SKM-1 (cell line): Measurements from ENCODE around the gene RSPO4.
"Not testable (repeated sequence)": the region's sequence is repeated elsewhere in the genome, so short reads cannot be mapped to it uniquely, and the experiment has no call there.

Experiments used
- DNase-seq: peaks from one replicate; lab custom pipeline; 2025; ENCODE audit not compliant: unreplicated experiment; lab: John Stamatoyannopoulos, UW

The RSPO4 gene

DNA sequence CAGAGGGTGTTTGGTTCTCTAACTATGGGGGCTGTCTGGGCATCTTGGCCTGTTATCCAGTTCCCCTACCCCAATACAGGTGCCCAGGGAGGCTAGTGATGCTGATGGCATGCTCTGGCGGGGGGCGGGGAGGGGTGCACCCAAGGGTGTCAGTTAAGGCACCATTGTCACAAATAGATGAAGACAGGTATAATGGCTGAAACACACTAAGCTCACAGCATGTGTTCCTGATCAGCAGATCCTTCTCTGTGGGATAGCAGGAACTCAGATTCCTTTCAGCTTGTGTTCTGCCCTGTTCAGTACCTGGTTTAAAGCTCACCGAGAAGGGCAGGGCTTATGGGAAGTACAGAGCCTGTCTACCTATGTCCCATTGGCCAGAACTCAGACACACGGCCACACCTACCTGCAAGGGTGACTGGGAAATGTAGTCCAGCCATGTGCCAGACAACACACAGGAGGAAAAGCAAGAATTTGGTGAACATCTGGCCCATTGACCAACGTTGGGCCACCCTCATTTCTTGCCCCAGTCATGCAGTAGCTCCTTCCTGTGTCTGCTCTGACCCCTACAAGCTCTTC, 3.4 kb upstream of the RSPO4 start:
- DNase-seq, result no peak

- no peak for DNase-seq
These were observed 2.0 kb upstream of the RSPO4 start for GRCh38 chr20:1003920-1004697.

DNA sequence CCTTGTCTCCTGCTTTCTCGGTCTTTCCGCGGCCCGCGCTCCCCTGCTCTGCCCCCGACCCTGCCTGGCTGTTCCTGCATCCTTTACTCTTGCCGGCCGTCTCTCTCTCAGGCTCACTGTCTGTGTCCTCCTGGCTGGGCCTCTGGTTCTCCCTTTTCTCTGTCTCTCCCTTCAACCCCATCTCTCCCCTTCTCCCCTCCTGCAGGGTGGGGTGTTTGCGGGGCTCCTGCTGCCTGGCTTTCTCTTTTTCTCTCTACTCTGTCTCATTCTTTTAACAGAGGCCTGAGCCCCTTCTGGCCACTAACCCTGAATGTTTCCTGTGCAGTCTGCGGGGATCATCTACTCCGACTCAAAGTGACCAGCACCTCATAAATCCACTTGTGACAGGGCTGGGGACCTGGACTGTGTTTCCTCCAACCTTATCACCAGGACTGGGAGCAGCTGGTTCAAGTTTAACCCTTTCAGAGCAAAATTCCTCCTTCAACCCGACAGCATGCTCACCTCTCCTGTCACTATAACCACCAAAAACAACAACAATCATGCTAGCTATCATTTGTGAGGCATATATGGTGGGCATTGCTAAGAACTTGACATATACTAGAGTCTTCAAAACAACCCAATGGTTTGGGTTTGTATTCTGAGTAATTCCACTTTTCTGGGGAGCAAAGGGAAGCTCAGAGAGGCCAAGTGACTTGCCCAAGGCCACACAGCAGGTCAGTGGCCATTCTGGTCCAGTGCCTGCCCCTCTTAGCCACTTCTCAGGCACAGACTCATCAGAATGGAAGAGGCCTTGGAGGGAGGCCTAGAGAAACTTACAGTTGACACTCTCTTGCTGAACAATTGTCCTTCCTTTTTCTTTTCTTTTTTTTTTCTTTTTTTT, 811 bp upstream of the RSPO4 start:
- DNase-seq, result no peak

DNA sequence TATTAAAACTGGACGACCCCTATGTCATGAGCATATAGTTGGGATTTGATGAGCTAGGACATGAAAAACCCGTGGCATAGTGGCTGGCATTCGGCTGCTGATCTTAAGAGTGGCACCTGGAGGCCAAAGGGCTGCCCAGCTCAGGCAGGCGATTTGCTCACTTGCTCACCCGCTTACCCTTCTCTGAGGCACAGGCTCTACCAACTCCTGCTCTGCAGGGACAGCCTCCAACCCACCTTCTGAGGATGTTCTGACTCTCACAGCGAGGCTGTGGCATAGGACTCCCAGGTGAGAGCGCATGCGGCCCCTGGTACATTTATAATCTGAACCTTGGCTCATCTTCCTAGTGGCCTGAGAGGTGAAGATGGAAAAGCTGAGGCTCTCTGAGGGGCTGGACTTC, 995 bp downstream of the RSPO4 start:
- DNase-seq, result no peak

DNA sequence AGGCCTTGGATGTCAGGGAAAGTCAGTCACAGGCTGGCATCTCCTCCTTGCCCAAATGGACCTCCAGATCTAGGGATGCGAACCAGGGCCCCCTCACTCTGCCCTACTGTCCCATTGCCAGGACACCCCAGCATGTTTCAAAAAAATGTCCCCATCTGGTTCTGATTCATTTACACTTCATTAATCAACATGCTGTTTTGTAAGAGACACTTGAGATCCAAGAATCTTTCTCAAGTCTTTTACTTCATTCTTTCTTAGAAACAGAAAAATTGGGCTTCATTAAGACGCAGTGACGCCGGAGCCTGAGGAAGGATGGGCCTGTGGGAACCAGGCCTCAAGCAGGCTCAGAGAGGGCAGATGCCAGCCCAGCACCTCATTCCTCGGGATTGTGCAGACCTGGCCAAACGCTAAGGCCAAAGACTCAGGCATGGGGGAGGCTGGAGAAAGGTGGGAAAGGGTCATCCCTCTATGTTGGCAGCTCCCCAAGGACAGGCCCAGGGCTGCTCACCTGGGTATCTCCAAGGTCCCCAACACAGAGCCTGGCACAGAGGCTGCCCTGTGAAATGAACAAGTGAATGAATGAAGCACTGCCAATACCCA, 3.8 kb downstream of the RSPO4 start:
- DNase-seq, result no peak

GRCh38 chr20:997486-997885, 4.6 kb downstream of the RSPO4 start:
- no peak for DNase-seq

GRCh38 chr20:997016-997415, 5.1 kb downstream of the RSPO4 start:
- DNase-seq, result no peak

DNA sequence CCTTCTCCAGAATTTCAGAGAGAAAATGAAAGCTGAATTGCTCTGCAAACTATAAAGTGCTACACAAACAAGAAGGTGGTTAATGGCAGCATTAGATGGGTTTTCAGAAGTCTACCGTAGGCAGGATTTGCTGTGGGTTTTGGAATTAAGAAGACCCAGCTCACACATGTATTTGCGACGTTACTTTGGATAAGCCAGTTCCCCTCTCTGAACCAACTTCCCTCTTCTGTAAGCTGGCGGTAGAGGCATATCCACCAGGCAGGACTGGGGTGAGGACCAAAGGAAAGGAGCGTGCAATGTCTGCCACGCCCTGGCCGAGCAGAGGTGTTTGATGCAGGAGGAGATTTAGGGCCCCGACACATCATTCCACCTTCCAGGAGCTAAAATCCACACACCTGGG, 6.9 kb downstream of the RSPO4 start:
- no peak for DNase-seq

DNA sequence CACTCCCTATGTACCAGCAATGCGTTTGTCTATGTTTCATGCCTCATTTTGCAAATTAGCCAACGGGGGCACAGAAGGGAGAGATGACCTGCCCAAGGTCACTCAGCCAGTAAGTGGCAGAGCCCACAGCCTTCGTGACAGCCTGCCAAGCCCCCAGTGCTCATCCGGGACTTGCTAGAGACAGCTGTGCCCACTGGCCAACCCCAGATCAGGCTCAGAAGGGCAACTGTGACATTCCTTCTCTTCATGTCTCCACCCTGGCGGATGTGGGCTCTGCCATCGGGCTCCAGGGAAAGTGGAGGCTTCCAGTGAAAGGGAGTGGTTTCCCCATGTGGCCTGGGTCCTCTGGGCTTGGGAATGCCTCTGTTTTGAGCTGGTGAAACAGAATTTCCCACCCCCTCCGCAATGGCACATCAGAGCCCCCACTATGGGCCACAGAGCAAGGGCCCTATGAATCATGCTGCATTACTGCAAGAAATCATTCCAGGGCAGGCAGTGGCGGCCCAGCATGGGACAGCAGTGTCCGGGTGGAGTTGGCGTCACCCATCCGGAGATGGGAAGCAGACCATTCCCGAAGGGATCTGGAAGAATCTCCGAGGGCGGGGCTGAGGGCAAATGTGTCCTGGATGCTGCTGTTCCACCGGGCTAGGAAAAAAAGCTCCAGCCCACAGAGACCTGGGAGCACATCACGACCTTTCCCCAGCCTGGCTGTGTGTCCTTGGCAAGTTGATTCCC, 9.1 kb downstream of the RSPO4 start:
- no peak for DNase-seq

DNA sequence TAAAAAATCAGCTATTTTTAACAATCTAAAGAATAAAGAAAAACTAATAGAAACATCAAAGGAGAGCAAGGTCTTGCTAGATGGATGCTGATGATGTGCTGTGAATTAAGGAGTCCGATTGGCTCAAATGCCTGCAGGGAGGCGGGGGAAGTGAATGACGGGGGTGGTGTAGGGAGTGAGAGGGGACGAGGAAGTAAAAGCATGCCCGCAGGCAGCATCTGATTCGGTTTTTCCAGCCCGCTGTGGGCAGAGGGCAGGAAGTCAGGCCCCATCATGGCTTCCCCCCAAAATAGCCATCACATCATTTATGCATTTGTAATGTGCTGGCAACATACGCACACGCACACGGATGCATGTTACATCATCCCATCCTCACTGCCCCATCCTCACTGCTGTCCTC, 10.3 kb downstream of the RSPO4 start:
- no peak for DNase-seq

- no peak for DNase-seq
These were observed 11.7 kb downstream of the RSPO4 start for GRCh38 chr20:990293-990959.

- DNase-seq, result no peak
These were observed 13.8 kb downstream of the RSPO4 start for GRCh38 chr20:988272-988671.

- DNase-seq, result no peak
These were observed 14.4 kb downstream of the RSPO4 start for GRCh38 chr20:987677-988076.

- no peak for DNase-seq
These were observed 15.3 kb downstream of the RSPO4 start for GRCh38 chr20:986733-987355.

- DNase-seq, result not testable (repeated sequence)
These were observed 17.1 kb downstream of the RSPO4 start for GRCh38 chr20:984994-985393.

GRCh38 chr20:982754-983153, 19.4 kb downstream of the RSPO4 start:
- no peak for DNase-seq

DNA sequence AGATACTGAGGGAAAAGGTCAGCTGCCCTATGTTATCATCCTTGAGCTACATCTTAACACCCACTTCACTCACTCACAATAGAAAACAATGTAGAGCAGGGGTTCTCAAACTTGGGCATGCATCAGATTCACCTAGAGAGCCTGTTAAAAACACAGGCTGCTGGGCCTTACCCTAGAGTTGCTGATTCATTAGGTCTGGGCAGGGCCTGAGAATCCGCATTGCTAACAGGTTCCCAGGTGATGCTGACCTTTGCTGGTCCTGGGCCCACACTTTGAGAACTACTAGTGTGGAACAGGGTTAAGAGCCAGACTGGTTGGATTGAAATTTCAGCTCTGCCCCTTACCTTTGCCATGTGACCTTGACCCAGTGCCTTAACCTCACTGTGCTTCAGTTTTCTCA, 25.1 kb downstream of the RSPO4 start:
- no peak for DNase-seq

DNA sequence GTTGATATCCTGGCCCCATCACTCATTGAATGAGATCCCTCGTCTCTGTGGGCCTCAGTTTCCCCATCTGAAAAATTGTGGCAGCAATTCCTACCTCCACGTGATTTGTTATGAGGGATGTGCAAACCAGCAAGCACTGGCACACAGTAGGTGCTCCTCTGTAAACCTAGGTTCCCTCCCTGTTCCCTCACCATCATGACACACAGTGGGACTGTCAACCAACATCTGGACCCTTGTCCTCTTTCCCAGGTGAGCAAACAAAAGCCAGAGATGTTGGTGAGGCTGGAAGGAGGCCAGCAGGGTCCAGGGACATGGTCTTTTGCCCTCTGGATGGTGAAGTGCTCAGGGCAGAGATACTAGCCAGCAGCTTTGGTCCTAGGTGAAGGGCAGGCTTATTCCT, 26.1 kb downstream of the RSPO4 start:
- no peak for DNase-seq

DNA sequence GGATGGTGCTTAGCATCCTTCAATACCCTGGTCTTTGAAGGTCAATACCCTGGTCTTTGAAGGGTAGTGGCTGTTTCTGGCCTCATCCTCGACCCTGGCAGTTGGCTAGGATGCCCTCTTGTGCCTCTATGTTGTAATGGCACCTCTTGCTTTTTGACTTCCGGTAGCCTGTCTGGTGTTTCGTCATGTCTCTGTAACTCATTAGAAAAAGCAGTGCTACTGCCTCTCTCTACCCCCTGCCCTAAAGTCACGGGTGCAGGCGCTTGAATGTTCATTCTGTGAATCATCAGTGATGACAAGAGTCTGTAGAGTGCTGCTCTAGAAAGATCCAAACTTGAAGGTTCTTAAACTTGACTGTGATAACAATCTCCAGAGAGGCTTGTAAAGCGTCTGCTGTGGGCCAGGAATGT, 28.3 kb downstream of the RSPO4 start:
- DNase-seq, result peak; percentile 52

DNA sequence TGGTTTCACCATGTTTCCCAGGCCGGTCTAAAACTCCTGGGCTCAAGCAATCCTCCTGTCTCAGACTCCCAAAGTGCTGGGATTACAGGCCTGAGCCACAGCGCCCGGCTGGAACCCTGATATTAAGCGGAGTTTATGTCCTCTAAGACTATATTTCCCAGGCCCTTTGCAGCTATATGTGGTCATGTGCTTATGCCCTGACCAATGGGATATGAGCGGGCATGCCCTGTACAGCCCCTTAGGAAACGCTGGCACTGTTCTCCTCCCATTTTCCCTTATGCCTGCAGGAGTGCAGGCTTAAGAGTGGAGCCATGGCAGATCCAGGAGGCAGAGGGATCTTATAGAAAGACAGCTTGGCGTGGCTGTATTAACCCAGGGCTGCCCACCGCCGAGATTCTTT, 29.9 kb downstream of the RSPO4 start:
- DNase-seq, result no peak
